Mesodermal cell (in vitro differentiated cells): ENCODE results near the gene NPFFR1.
"Not testable (repeated sequence)": the region's sequence is repeated elsewhere in the genome, so short reads cannot be mapped to it uniquely, and the experiment has no call there.

Source experiments
- H3K27ac ChIP-seq: 2 replicates; pipeline ENCODE4 v1.7.0; 2013; ENCODE audit warnings: mild to moderate bottlenecking, low read depth, low read length, moderate library complexity; ENCODE audit not compliant: severe bottlenecking
- H3K36me3 ChIP-seq: 2 replicates; pipeline ENCODE4 v1.7.1; 2013; ENCODE audit warnings: mild to moderate bottlenecking, low read length, moderate library complexity; ENCODE audit not compliant: control insufficient read depth, insufficient read depth
- H3K4me1 ChIP-seq: one replicate; pipeline ENCODE4 v1.7.1; 2013; ENCODE audit warnings: mild to moderate bottlenecking, low read length; ENCODE audit not compliant: insufficient read depth, control insufficient read depth, poor library complexity, severe bottlenecking
- H3K4me3 ChIP-seq: 2 replicates; pipeline ENCODE4 v1.7.0; 2013; ENCODE audit warnings: low read length, control low read depth, mild to moderate bottlenecking; ENCODE audit not compliant: insufficient read depth, poor library complexity, severe bottlenecking; ENCODE audit errors: extremely low read depth
- H3K9me3 ChIP-seq: 2 replicates; pipeline ENCODE4 v1.7.1; 2013; ENCODE audit warnings: mild to moderate bottlenecking, low read length, moderate library complexity; ENCODE audit not compliant: control insufficient read depth
- WGBS, 2 experiments: methylation state at CpG; one replicate each; pipeline ENCODE4 v1.1.5; 2013; ENCODE audit warnings: missing lambda C conversion rate in 2 of 2; ENCODE audit not compliant: insufficient coverage in 2 of 2; 5-methylcytosine and 5-hydroxymethylcytosine counted together

Gene NPFFR1

DNA sequence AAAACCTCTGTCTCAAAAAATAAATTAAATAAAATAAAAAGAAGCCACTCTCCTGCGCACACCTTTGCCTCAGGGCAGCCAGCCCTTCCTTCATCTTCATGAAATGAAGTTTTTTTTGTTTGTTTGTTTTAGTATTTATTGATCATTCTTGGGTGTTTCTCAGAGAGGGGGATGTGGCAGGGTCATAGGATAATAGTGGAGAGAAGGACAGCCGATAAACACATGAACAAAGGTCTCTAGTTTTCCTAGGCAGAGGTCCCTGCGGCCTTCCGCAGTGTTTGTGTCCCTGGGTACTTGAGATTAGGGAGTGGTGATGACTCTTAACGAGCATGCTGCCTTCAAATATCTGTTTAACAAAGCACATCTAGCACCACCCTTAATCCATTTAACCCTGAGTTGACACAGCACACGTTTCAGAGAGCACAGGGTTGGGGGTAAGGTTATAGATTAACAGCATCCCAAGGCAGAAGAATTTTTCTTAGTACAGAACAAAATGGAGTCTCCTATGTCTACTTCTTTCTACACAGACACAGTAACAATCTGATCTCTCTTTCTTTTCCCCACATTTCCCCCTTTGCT, 45.8 kb downstream of the NPFFR1 start:
- WGBS, 2 experiments: no CpG with 5 or more reads among the region's 6 CpGs
- H3K4me3 ChIP-seq, H3K27ac ChIP-seq, H3K36me3 ChIP-seq, H3K4me1 ChIP-seq, H3K9me3 ChIP-seq: not testable (repeated sequence)

GRCh38 chr10:70234668-70235447, 48.9 kb downstream of the NPFFR1 start:
- H3K4me1 ChIP-seq: no peaks in the 10 kb centered on the region
- no peak overlapping the region for H3K27ac ChIP-seq
- no peak overlapping the region for H3K4me3 ChIP-seq
- WGBS, 2 experiments: 89 to 90% methylated on average over 18 of the region's 18 CpGs
- H3K36me3 ChIP-seq: peaks cover 7% of the 10 kb centered on the region
- no peaks in the 10 kb centered on the region for H3K9me3 ChIP-seq

- Histone ChIP-seq H3K4me3 (peak overlapping the region; percentile 79), H3K27ac (no peak overlapping the region), H3K4me1 (no peaks in the 10 kb centered on the region), H3K9me3 (no peaks in the 10 kb centered on the region), H3K36me3 (peaks cover 15% of the 10 kb centered on the region)
- whole genome bisulfite sequencing, 2 experiments: no CpG with 5 or more reads among the region's 8 CpGs
Observed at GRCh38 chr10:70233939-70234300, 49.9 kb downstream of the NPFFR1 start.

DNA sequence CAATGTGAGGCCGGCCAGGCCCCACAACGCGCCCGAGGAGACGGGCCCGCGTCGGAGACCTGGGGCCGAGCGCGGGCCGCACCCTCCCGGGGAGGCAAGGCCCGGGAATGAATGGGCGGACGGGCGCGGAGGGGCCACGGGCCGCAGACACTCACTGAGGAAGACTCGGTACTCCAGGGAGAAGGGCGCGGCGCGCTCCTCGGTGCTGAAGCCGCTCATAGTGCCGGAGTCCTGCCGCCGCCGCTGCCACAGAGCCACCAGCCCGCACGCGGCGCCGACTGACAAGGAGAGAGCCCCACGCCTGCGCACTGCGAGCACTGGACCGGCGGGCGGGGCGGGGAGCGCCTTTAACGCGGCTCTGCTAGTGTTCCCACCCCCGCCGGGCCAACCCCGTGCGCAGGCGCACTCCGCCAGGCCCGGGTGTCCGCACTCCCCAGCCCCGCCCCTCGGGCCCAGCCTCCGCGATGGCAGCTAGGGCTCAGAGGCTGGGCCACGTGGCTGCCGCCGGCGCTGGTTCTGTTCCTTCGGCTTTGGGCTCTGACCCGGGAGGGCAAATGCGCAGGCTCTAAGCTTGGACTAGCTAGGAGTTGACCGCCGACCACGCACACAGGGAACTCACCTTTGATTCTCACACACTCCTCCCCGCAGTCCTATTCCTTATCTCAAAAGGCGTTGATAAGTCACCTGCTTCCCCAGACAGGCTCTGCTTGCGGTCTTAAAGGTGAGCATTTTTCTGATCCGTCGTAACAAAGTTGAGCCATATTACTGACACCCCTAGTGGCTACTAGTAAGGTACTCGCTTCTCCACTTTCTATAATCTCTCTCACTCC, 50.5 kb downstream of the NPFFR1 start, which contains the start of gene PPA1:
Gene PPA1 (minus strand): TSS at position 321 of the 830 bp plus-strand sequence. CDS start 102 bp downstream, at position 219.
- Histone ChIP-seq H3K9me3 (no peaks in the 10 kb centered on the region), H3K27ac (no peak within 1 kb of the TSS)
- 0 to 1% methylated on average over 64 to 71 of the region's 74 CpGs for WGBS, 2 experiments

GRCh38 chr10:70232859-70233108, 51.0 kb downstream of the NPFFR1 start:
- 0% methylated on average over 7 to 16 of the region's 18 CpGs for WGBS, 2 experiments
- peaks cover 25% of the 10 kb centered on the region for H3K36me3 ChIP-seq
- no peak overlapping the region for H3K27ac ChIP-seq
- H3K4me3 ChIP-seq: peak overlapping the region; percentile 79
- no peaks in the 10 kb centered on the region for H3K9me3 ChIP-seq
- no peaks in the 10 kb centered on the region for H3K4me1 ChIP-seq

More for the DNA sequence above, 50.5 kb downstream of the NPFFR1 start, which contains the start of gene PPA1:
- Histone ChIP-seq H3K36me3 (peaks cover 20% of the 10 kb centered on the region), H3K4me3 (peak within 1 kb of the TSS; percentile 79), H3K4me1 (no peaks in the 10 kb centered on the region)

DNA sequence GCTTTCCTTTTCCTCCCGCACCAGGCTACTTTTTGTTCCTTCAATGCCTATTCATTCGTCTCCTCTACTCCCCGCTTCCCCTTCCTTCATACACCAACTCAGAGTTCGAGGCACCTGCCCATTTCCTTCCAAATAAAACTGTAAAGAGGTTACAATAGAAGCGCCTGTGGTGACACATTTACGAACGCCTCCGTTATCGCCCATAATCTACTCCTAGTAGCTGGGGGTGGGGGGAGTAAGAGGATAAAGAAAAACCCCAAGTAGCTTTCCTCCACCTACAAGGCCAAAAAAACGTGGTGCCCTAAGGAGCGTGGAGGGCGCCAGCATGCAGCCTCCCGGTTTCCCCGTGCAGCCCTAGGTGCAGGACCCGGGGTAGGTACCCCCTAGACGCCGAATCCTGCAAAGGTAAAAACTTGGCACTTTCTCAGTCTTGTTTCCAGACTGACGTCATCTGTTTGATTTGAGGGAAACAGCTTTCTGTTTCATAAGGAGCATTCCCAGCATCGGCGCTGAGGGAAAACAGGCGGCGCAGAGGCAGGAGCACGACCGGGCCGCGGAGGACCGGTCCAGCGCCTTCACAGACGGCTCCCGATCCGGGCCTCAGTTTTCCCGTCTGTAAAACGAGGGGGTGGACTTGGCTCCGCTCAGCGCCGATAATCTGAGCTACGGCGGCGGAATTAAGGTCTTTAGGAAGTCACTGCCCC, 51.5 kb downstream of the NPFFR1 start:
- 1 to 2% methylated on average over 19 to 30 of the region's 39 CpGs for WGBS, 2 experiments
- H3K4me3 ChIP-seq: peak overlapping the region; percentile 79
- H3K4me1 ChIP-seq: no peaks in the 10 kb centered on the region
- H3K36me3 ChIP-seq: peaks cover 28% of the 10 kb centered on the region
- H3K27ac ChIP-seq: no peak overlapping the region
- no peaks in the 10 kb centered on the region for H3K9me3 ChIP-seq

DNA sequence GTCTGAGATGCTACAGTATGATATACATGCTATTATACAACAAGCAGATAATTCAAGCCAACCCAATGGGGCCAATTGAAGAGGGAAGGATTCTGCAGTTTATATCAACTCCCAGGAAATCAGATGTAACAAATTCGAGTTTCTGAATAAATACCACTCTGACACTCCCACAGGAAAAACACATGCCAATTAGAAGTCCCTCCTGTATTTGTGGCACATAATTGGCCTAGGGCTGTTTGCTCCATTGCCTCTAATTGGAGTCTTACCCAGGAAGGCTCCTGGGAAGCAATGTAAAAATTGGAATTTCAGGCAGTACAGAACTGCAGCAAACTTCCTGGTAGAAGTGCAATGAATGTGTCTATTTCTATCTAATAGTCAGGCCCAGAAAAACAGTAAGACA, 55.3 kb downstream of the NPFFR1 start:
- Histone ChIP-seq H3K36me3 (peaks cover 38% of the 10 kb centered on the region), H3K27ac (no peak overlapping the region), H3K4me3 (no peak overlapping the region), H3K9me3 (no peaks in the 10 kb centered on the region), H3K4me1 (no peaks in the 10 kb centered on the region)
- WGBS, 2 experiments: 67% methylated on average over 1 of the region's 1 CpG; no CpG with 5 or more reads in 1 of the 2 experiments

GRCh38 chr10:70227548-70228320, 56.1 kb downstream of the NPFFR1 start:
- Histone ChIP-seq H3K4me3 (no peak overlapping the region), H3K27ac (no peak overlapping the region), H3K36me3 (peaks cover 38% of the 10 kb centered on the region), H3K9me3 (no peaks in the 10 kb centered on the region), H3K4me1 (no peaks in the 10 kb centered on the region)
- 67% methylated on average over 1 of the region's 3 CpGs; no CpG with 5 or more reads in 1 of the 2 experiments for WGBS, 2 experiments

DNA sequence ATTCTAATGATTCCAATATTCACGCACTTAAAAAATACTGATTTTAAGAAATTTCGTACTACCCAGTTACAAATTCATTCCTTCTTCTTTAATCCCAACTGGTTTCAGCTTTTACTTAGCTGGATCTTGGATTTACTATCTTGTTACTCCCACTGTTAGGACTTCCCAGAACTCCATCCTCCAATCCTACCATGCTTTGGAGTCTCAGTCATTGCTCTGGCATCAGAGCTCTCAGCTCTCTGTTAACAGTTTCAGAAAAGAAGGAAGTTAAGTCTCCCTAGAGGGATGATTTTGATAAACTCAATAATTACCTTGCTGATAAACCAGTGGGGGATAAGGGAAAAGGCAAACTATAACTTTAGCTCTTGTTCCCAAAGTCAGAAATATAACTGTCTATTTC, 60.1 kb downstream of the NPFFR1 start:
- Histone ChIP-seq H3K36me3 (peaks cover 28% of the 10 kb centered on the region), H3K4me3 (no peak overlapping the region), H3K4me1 (no peaks in the 10 kb centered on the region), H3K27ac (no peak overlapping the region), H3K9me3 (no peaks in the 10 kb centered on the region)
- WGBS, 2 experiments: 91 to 94% methylated on average over 2 of the region's 2 CpGs
